TTC549 (cell line): ENCODE data around the gene HIPK3.

Experiments
- FAIRE-seq: peaks from 2 replicates; lab custom pipeline; 2012; peaks lifted over from hg19 to GRCh38; lab: Jason Lieb, UNC

HIPK3 gene

GRCh38 chr11:33394431-33395109 lies 137.4 kb downstream of the HIPK3 start:
- no peak for FAIRE-seq

- no peak for FAIRE-seq
These were observed 139.2 kb downstream of the HIPK3 start for GRCh38 chr11:33396361-33396760.

GRCh38 chr11:33399421-33399820 lies 142.2 kb downstream of the HIPK3 start:
- no peak for FAIRE-seq

GRCh38 chr11:33402066-33402465 lies 144.9 kb downstream of the HIPK3 start:
- FAIRE-seq = no peak

- no peak for FAIRE-seq
These were observed 146.2 kb downstream of the HIPK3 start for GRCh38 chr11:33403344-33403743.

GRCh38 chr11:33405834-33406602 lies 148.8 kb downstream of the HIPK3 start:
- FAIRE-seq = no peak
